ENCODE data around the gene SGO1.

SGO1 gene

GRCh38 chr3:20148466-20148865 is 37.5 kb downstream of the SGO1 start:
- Histone ChIP-seq H3K9me3 (replicated peaks; ENCODE audit: insufficient read depth, low read length) (no peaks in the 10 kb centered on the region), H3F3A (ENCODE audit: insufficient read depth, low read length) (no peaks in the 10 kb centered on the region)
- TF ChIP-seq, protein P1, sequence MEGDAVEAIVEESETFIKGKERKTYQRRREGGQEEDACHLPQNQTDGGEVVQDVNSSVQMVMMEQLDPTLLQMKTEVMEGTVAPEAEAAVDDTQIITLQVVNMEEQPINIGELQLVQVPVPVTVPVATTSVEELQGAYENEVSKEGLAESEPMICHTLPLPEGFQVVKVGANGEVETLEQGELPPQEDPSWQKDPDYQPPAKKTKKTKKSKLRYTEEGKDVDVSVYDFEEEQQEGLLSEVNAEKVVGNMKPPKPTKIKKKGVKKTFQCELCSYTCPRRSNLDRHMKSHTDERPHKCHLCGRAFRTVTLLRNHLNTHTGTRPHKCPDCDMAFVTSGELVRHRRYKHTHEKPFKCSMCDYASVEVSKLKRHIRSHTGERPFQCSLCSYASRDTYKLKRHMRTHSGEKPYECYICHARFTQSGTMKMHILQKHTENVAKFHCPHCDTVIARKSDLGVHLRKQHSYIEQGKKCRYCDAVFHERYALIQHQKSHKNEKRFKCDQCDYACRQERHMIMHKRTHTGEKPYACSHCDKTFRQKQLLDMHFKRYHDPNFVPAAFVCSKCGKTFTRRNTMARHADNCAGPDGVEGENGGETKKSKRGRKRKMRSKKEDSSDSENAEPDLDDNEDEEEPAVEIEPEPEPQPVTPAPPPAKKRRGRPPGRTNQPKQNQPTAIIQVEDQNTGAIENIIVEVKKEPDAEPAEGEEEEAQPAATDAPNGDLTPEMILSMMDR (IDR thresholded peaks at IDR 0.05; ENCODE audit: low read length): no peak
- TF ChIP-seq EZH2phosphoT487 (IDR thresholded peaks at IDR 0.05; ENCODE audit: low read length) (no peak), EZH2 (optimal IDR thresholded peaks at IDR 0.05; ENCODE audit: low read depth, low read length) (no peak)

DNA sequence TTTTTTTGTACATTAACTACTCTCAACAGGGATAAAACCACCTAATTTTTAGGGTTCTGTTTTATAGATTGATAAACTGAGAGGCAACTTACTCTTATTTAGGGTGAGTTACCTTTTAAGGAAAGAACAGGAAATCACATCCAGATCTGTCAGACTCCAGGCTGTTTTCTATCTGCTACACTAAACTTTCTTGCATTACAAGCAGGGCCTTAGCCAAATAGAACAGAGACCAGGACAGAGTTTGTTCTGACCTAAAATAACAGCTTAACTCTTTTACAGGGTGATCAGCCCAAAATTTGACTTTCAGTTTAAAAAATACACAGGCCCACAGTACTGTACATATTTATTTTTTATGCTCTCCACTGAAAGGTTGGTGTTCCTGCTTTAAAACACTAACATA is 38.6 kb downstream of the SGO1 start:
- no peak overlapping the region for H3K9ac ChIP-seq (ENCODE audit: low read length)
- no peaks in the 10 kb centered on the region for H3K79me2 ChIP-seq (ENCODE audit: low read length)
- no peaks in the 10 kb centered on the region for H4K20me1 ChIP-seq (ENCODE audit: insufficient read depth, low read length)
- H3K27ac ChIP-seq (ENCODE audit: low read length): no peak overlapping the region
- H3K4me3 ChIP-seq (ENCODE audit: low read length): no peak overlapping the region
- no peaks in the 10 kb centered on the region for H3K36me3 ChIP-seq (replicated peaks; ENCODE audit: insufficient read depth, low read length)
- TF ChIP-seq EZH2 (optimal IDR thresholded peaks at IDR 0.05; ENCODE audit: low read depth, low read length) (no peak), EZH2phosphoT487 (IDR thresholded peaks at IDR 0.05; ENCODE audit: low read length) (no peak)
- TF ChIP-seq, protein P1 (IDR thresholded peaks at IDR 0.05; ENCODE audit: low read length): no peak
- no peaks in the 10 kb centered on the region for H3F3A ChIP-seq (ENCODE audit: insufficient read depth, low read length)
- no peaks in the 10 kb centered on the region for H3K9me3 ChIP-seq (replicated peaks; ENCODE audit: insufficient read depth, low read length)
- no peaks in the 10 kb centered on the region for H3K27me3 ChIP-seq (replicated peaks; ENCODE audit: insufficient read depth, low read length)
- no peak overlapping the region for H2AFZ ChIP-seq (ENCODE audit: low read length)
- no peak for DNase-seq
- H3K9me2 ChIP-seq (replicated peaks; ENCODE audit: insufficient read depth, low read length): no peaks in the 10 kb centered on the region
- no peak overlapping the region for H3K4me2 ChIP-seq (ENCODE audit: low read depth, low read length)
- H3K4me1 ChIP-seq (ENCODE audit: low read length): no peaks in the 10 kb centered on the region

More at GRCh38 chr3:20148466-20148865, 37.5 kb downstream of the SGO1 start:
- Histone ChIP-seq H3K27me3 (replicated peaks; ENCODE audit: insufficient read depth, low read length) (no peaks in the 10 kb centered on the region), H3K9me2 (replicated peaks; ENCODE audit: insufficient read depth, low read length) (no peaks in the 10 kb centered on the region), H4K20me1 (ENCODE audit: insufficient read depth, low read length) (no peaks in the 10 kb centered on the region), H3K4me1 (ENCODE audit: low read length) (no peaks in the 10 kb centered on the region), H2AFZ (ENCODE audit: low read length) (no peak overlapping the region), H3K4me2 (ENCODE audit: low read depth, low read length) (no peak overlapping the region), H3K79me2 (ENCODE audit: low read length) (no peaks in the 10 kb centered on the region), H3K9ac (ENCODE audit: low read length) (no peak overlapping the region), H3K36me3 (replicated peaks; ENCODE audit: insufficient read depth, low read length) (no peaks in the 10 kb centered on the region), H3K27ac (ENCODE audit: low read length) (no peak overlapping the region), H3K4me3 (ENCODE audit: low read length) (no peak overlapping the region)
- no peak for DNase-seq

- H3K27ac ChIP-seq (ENCODE audit: low read length): no peak overlapping the region
- no peaks in the 10 kb centered on the region for H4K20me1 ChIP-seq (ENCODE audit: insufficient read depth, low read length)
- no peaks in the 10 kb centered on the region for H3K27me3 ChIP-seq (replicated peaks; ENCODE audit: insufficient read depth, low read length)
- no peak overlapping the region for H3K9ac ChIP-seq (ENCODE audit: low read length)
- no peaks in the 10 kb centered on the region for H3K9me2 ChIP-seq (replicated peaks; ENCODE audit: insufficient read depth, low read length)
- H3F3A ChIP-seq (ENCODE audit: insufficient read depth, low read length): no peaks in the 10 kb centered on the region
- H3K4me3 ChIP-seq (ENCODE audit: low read length): no peak overlapping the region
- H3K4me1 ChIP-seq (ENCODE audit: low read length): no peaks in the 10 kb centered on the region
- no peaks in the 10 kb centered on the region for H3K79me2 ChIP-seq (ENCODE audit: low read length)
- H3K9me3 ChIP-seq (replicated peaks; ENCODE audit: insufficient read depth, low read length): no peaks in the 10 kb centered on the region
- TF ChIP-seq, protein P1 (IDR thresholded peaks at IDR 0.05; ENCODE audit: low read length): no peak
- no peak for TF ChIP-seq EZH2 (optimal IDR thresholded peaks at IDR 0.05; ENCODE audit: low read depth, low read length)
- no peak for TF ChIP-seq EZH2phosphoT487 (IDR thresholded peaks at IDR 0.05; ENCODE audit: low read length)
- H3K4me2 ChIP-seq (ENCODE audit: low read depth, low read length): no peak overlapping the region
- DNase-seq: no peak
- H2AFZ ChIP-seq (ENCODE audit: low read length): no peak overlapping the region
- H3K36me3 ChIP-seq (replicated peaks; ENCODE audit: insufficient read depth, low read length): no peaks in the 10 kb centered on the region
Measured at GRCh38 chr3:20146301-20146700, 39.7 kb downstream of the SGO1 start.
